GM12878 (cell line): ENCODE results near the gene CNGA1. TPM values are rescaled to one million over a fixed set of nuclear protein-coding genes. Genes with fewer than 3 reads are reported as not detected.
A peak's percentile ranks its signal among the peaks of the same experiment; 100 is the strongest.

Source experiments
- ATAC-seq: fragments of 200-7000 bp; cut with Tn5 transposase; 3 replicates; pipeline ENCODE4 v1.9.1; 2020; ENCODE audit warnings: mild to moderate bottlenecking, moderate library complexity
- BruUV-seq: library from RNA; stranded (reverse); fragments of 400-500 nt; replicated peaks from 2 replicates; lab custom pipeline; 2021; lab: Mats Ljungman, UMichigan
- CTCF ChIA-PET: fragments of 300-600 bp; sonication (Branson Sonifier 250); formaldehyde crosslinking; extraction: SDS; loops from one replicate; lab custom pipeline; 2021; ENCODE audit warnings: inconsistent platforms; lab: Yijun Ruan, JAX
- POLR2A ChIA-PET: fragments of 350-600 bp; formaldehyde crosslinking; extraction: SDS; loops from one replicate; lab custom pipeline; 2021; ENCODE audit warnings: inconsistent platforms; lab: Charles Lee
- RAD21 ChIA-PET: fragments of 300-600 bp; sonication (Branson Sonifier 250); formaldehyde crosslinking; loops from one replicate; lab custom pipeline; 2023; ENCODE audit warnings: antibody characterized with exemption; ENCODE audit not compliant: unreplicated experiment; lab: Charles Lee
- SMC1A ChIA-PET: fragments of 300-600 bp; sonication (Branson Sonifier 250); formaldehyde crosslinking; loops from one replicate; lab custom pipeline; 2023; ENCODE audit not compliant: unreplicated experiment, uncharacterized antibody; lab: Charles Lee
- DNase-seq: peaks from one replicate; pipeline ENCODE4 v3.0.0-alpha.2; 2011; ENCODE audit warnings: low read depth, low spot score
- FAIRE-seq: peaks from 3 replicates; lab custom pipeline; 2011; peaks lifted over from hg19 to GRCh38; lab: Jason Lieb, UNC
- H2AFZ ChIP-seq: 2 replicates; pipeline ENCODE4 v1.6.0; 2011; ENCODE audit warnings: low read depth, low read length, control low read depth; ENCODE audit not compliant: control insufficient read depth
- H3K27ac ChIP-seq: 2 replicates; pipeline ENCODE4 v1.5.1; 2011; ENCODE audit warnings: control low read depth; ENCODE audit not compliant: control insufficient read depth, insufficient read depth
- H3K27me3 ChIP-seq, 2 experiments: replicated peaks in 1 of 2; 2 replicates each; pipeline versions ENCODE4 v1.6.0 to v1.6.1; 2011; ENCODE audit warnings: low read length in 1 of 2; ENCODE audit not compliant: control insufficient read depth in 2 of 2, insufficient read depth in 2 of 2
- H3K36me3 ChIP-seq, 2 experiments: 2 replicates each; pipeline ENCODE4 v1.5.1; 2011; ENCODE audit warnings: low read length in 1 of 2; ENCODE audit not compliant: control insufficient read depth in 2 of 2, insufficient read depth in 2 of 2
- H3K4me1 ChIP-seq: 2 replicates; pipeline ENCODE4 v1.6.1; 2011; ENCODE audit warnings: mild to moderate bottlenecking, low read length, moderate library complexity, mixed read lengths; ENCODE audit not compliant: control insufficient read depth, insufficient read depth
- H3K4me2 ChIP-seq: 2 replicates; pipeline ENCODE4 v1.6.0; 2011; ENCODE audit warnings: control low read depth; ENCODE audit not compliant: control insufficient read depth, insufficient read depth
- H3K4me3 ChIP-seq: fragments of 200-600 bp; sonication (generic); 2 replicates; pipeline ENCODE4 v1.5.1; 2016
- H3K79me2 ChIP-seq: 2 replicates; pipeline ENCODE4 v1.6.0; 2011; ENCODE audit warnings: low read length; ENCODE audit not compliant: control insufficient read depth, insufficient read depth
- H3K9ac ChIP-seq: 2 replicates; pipeline ENCODE4 v1.8.0; 2011; ENCODE audit warnings: low read length, control low read depth, mixed read lengths; ENCODE audit not compliant: control insufficient read depth, insufficient read depth
- H3K9me3 ChIP-seq: replicated peaks from 3 replicates; pipeline ENCODE4 v1.5.1; 2011; ENCODE audit warnings: mild to moderate bottlenecking, low read length; ENCODE audit not compliant: control insufficient read depth, insufficient read depth
- H4K20me1 ChIP-seq: 2 replicates; pipeline ENCODE4 v1.6.0; 2011; ENCODE audit not compliant: control insufficient read depth, insufficient read depth
- ATF7 ChIP-seq: fragments of 450-650 bp; IDR thresholded peaks from 2 replicates; pipeline ENCODE4 v1.6.1; 2016; ENCODE audit warnings: low read depth, mild to moderate bottlenecking
- BACH1 ChIP-seq: fragments of 450-650 bp; IDR thresholded peaks from 2 replicates; pipeline ENCODE4 v1.6.1; 2017; ENCODE audit warnings: mild to moderate bottlenecking, borderline replicate concordance
- BCL11A ChIP-seq: IDR thresholded peaks from 2 replicates; pipeline ENCODE4 v1.6.1; 2011; ENCODE audit warnings: low read depth, low read length
- BHLHE40 ChIP-seq, 2 experiments: fragments of 450-650 bp in 1 of 2; IDR thresholded peaks; 2 replicates each; pipeline ENCODE4 v1.6.1; 2011 to 2017; ENCODE audit warnings: low read depth in 2 of 2, borderline replicate concordance in 1 of 2, improper control_type of control experiment in 1 of 2, low read length in 1 of 2, mild to moderate bottlenecking in 1 of 2
- BRCA1 ChIP-seq: IDR thresholded peaks from 2 replicates; pipeline ENCODE4 v1.6.1; 2011; ENCODE audit warnings: low read depth, low read length, improper control_type of control experiment
- DPF2 ChIP-seq: fragments of 450-650 bp; IDR thresholded peaks from 2 replicates; pipeline ENCODE4 v1.6.1; 2017; ENCODE audit warnings: mild to moderate bottlenecking
- EP300 ChIP-seq, 2 experiments: fragments of 150-350 bp in 1 of 2; IDR thresholded peaks; 2 replicates each; pipeline ENCODE4 v1.6.1; 2011 to 2012; ENCODE audit warnings: low read depth in 2 of 2, low read length in 2 of 2, borderline replicate concordance in 1 of 2, improper control_type of control experiment in 1 of 2, inconsistent platforms in 1 of 2; ENCODE audit not compliant: control insufficient read depth in 1 of 2
- IKZF2 ChIP-seq, 2 experiments: fragments of 450-650 bp; IDR thresholded peaks; 2 replicates each; pipeline ENCODE4 v1.6.1; 2017; ENCODE audit warnings: mild to moderate bottlenecking in 2 of 2, moderate library complexity in 2 of 2
- MEF2A ChIP-seq: IDR thresholded peaks from 2 replicates; pipeline ENCODE4 v1.6.1; 2011; ENCODE audit warnings: low read depth, mild to moderate bottlenecking, low read length, moderate library complexity; ENCODE audit not compliant: insufficient read depth
- MEF2B ChIP-seq: fragments of 450-650 bp; IDR thresholded peaks from 2 replicates; pipeline ENCODE4 v1.6.1; 2018; ENCODE audit warnings: mild to moderate bottlenecking, moderate library complexity; ENCODE audit not compliant: partially characterized antibody, poor library complexity, severe bottlenecking
- PAX5 ChIP-seq: IDR thresholded peaks from 2 replicates; pipeline ENCODE4 v1.6.1; 2011; ENCODE audit warnings: low read depth, low read length, borderline replicate concordance
- RAD21 ChIP-seq: IDR thresholded peaks from 2 replicates; pipeline ENCODE4 v1.6.1; 2011; ENCODE audit warnings: mild to moderate bottlenecking, low read depth, low read length, moderate library complexity; ENCODE audit not compliant: insufficient read depth
- RUNX3 ChIP-seq: IDR thresholded peaks from 2 replicates; pipeline ENCODE4 v1.6.1; 2012; ENCODE audit warnings: low read length, inconsistent platforms
- SPI1 ChIP-seq: IDR thresholded peaks from 2 replicates; pipeline ENCODE4 v1.6.1; 2011; ENCODE audit warnings: low read depth, mild to moderate bottlenecking, low read length, moderate library complexity, borderline replicate concordance; ENCODE audit not compliant: insufficient read depth
- ZBTB4 ChIP-seq: fragments of 450-650 bp; formaldehyde crosslinking; IDR thresholded peaks from 2 replicates; pipeline ENCODE4 v1.4.0; 2022; ENCODE audit warnings: mild to moderate bottlenecking, moderate library complexity
- ZBTB40 ChIP-seq: fragments of 450-650 bp; IDR thresholded peaks from 2 replicates; pipeline ENCODE4 v1.6.1; 2016; ENCODE audit warnings: mild to moderate bottlenecking, moderate library complexity, borderline replicate concordance
- in situ Hi-C: fragments of 300-500 bp; cut with MboI; formaldehyde crosslinking; loops from 9 replicates; pipeline ENCODE4 v1.14.3; 2018; ENCODE audit warnings: mixed read lengths
- intact Hi-C: fragments of 100-400 bp; cut with micrococcal nuclease; formaldehyde crosslinking; loops from one replicate; pipeline ENCODE4 v1.14.2; 2022; ENCODE audit not compliant: unreplicated experiment
- polyA plus RNA-seq, 11 experiments: library from polyadenylated mRNA; depleted of rRNA in 4 of 11; unstranded in 6 of 11; stranded (reverse) in 5 of 11; fragments of >200 nt; fragmentation: Nextera tagmentation in 4 of 11; fragmentation: Illumina TruSeq in 1 of 11; extraction: Ambion mirVana in 4 of 11; extraction: Trizol in 1 of 11; gene quantifications; 1 replicate in 1 of 11; 2 replicates in 10 of 11; pipeline versions ENCODE4 v1.2.1 to v1.2.3, GENCODE V29; 2011 to 2016; ENCODE audit warnings: inconsistent platforms in 2 of 11, missing spikeins in 2 of 11, low read depth in 1 of 11
- total RNA-seq, 4 experiments: library from RNA; depleted of rRNA in 3 of 4; stranded (reverse); fragments of >200 nt in 3 of 4; fragmentation: Illumina TruSeq in 1 of 4; extraction: Trizol in 1 of 4; gene quantifications; 2 replicates each; pipeline versions ENCODE4 v1.2.1 to v1.2.3, GENCODE V29; 2013 to 2021

Gene CNGA1
- total and polyA plus RNA-seq, 10 of the 15 experiments (the other 5 are each of a cell fraction or from before 2014, with no cell fraction given), result 0.38 to 14.2 (median 5.1) TPM

GRCh38 chr4:47972181-47972580, 44.3 kb downstream of the CNGA1 start (continued):
- TF ChIP-seq ZBTB40 (no peak), IKZF2 (IDR thresholded peaks at IDR 0.05) (peak in 1 of 2 experiments; percentile 55; a peak in 1 of 4 replicates), MEF2A (0 out of 2 replicates have a peak, but pooled peaks have one; percentile 12), DPF2 (no peak), BHLHE40 (IDR thresholded peaks at IDR 0.05; ENCODE audit: borderline replicate concordance in 1 of 2, low read depth in 2 of 2, low read length in 1 of 2) (peak in 1 of 2 experiments; percentile 27; a peak in 1 of 4 replicates)

GRCh38 chr4:47968847-47969246, 47.6 kb downstream of the CNGA1 start:
- ChIA-PET SMC1A (no interaction called here), POLR2A (no interaction called here), RAD21 (no interaction called here), CTCF (no interaction called here)
- no peaks in the 10 kb centered on the region for H3K9me3 ChIP-seq
- H3K4me3 ChIP-seq, result no peak overlapping the region
- in situ Hi-C loops (no loop called here), intact Hi-C loops (no loop called here)
- FAIRE-seq, result no peak
- H3K79me2 ChIP-seq, result no peaks in the 10 kb centered on the region
- H3K4me2 ChIP-seq, result no peak overlapping the region
- no peaks in the 10 kb centered on the region for H3K27me3 ChIP-seq
- H2AFZ ChIP-seq, result no peak overlapping the region
- DNase-seq, result no peak
- H3K9ac ChIP-seq, result no peak overlapping the region
- H3K4me1 ChIP-seq, result 0 out of 2 replicates have a peak, but pooled peaks cover 6% of the 10 kb centered on the region
- ATAC-seq, result no peak
- H3K27ac ChIP-seq, result no peak overlapping the region
- H3K36me3 ChIP-seq, result no peaks in the 10 kb centered on the region
- H4K20me1 ChIP-seq, result no peaks in the 10 kb centered on the region
- no TSS peak for BruUV-seq
- no peak for TF ChIP-seq RUNX3
- TF ChIP-seq SPI1, result no peak
- no peak for TF ChIP-seq EP300 (IDR thresholded peaks at IDR 0.05; ENCODE audit: borderline replicate concordance in 1 of 2, control insufficient read depth in 1 of 2, low read depth in 2 of 2, low read length in 2 of 2)
- no peak for TF ChIP-seq BRCA1
- TF ChIP-seq MEF2B, result no peak
- no peak for TF ChIP-seq BACH1
- TF ChIP-seq BCL11A, result no peak
- TF ChIP-seq ZBTB4 (CRISPR knock-in tag), result no peak
- no peak for TF ChIP-seq RAD21
- TF ChIP-seq ATF7, result no peak
- TF ChIP-seq PAX5, result no peak
